Measurements from ENCODE around the gene SLC6A13.

- TF ChIP-seq POLR2A (IDR thresholded peaks at IDR 0.05) (no peak), CTCF (IDR thresholded peaks at IDR 0.05) (no peak)
Measured at GRCh38 chr12:174596-174995, 88.0 kb downstream of the SLC6A13 start.

Measured in Peyer's patch (tissue), 4 donors.